Measurements from ENCODE around the gene ERI2.

- TF ChIP-seq EZH2 (optimal IDR thresholded peaks at IDR 0.05; ENCODE audit: low read depth, low read length) (no peak), CTCF (IDR thresholded peaks at IDR 0.05; ENCODE audit: low read length) (no peak)
Measured at GRCh38 chr16:20846030-20846429, 39.8 kb upstream of the ERI2 start.
